Stimulated activated naive B cell treated with anti-CD40 and anti-IgM and Interleukin-4, amounts not matched to agents 10 μg/mL and 1 μg/mL and 100 μg/mL, for 72 hours (primary cell): Measurements from ENCODE around the gene BCAR3.
A peak's percentile ranks its signal among the peaks of the same experiment; 100 is the strongest.
"Not testable (repeated sequence)": the region's sequence is repeated elsewhere in the genome, so short reads cannot be mapped to it uniquely, and the experiment has no call there.

Experiments
- ATAC-seq, 2 donors: fragments of 150-1000 bp; cut with Tn5 transposase; replicated peaks; 2 replicates each; pipeline ENCODE4 v1.10.0; 2021; ENCODE audit warnings: moderate library complexity in 1 of 2
- DNase-seq: peaks from one replicate; pipeline ENCODE4 v3.0.0; 2021
- H3K27ac Mint-ChIP-seq: one replicate; pipeline ENCODE4 v1.8.0; 2022; ENCODE audit warnings: mild to moderate bottlenecking, mixed read lengths
- H3K27me3 Mint-ChIP-seq, 2 donors: one replicate each; pipeline ENCODE4 v1.8.0; 2022; ENCODE audit warnings: mixed read lengths in 2 of 2
- H3K36me3 Mint-ChIP-seq, 2 donors: one replicate each; pipeline ENCODE4 v1.8.0; 2022; ENCODE audit warnings: mixed read lengths in 2 of 2, mild to moderate bottlenecking in 1 of 2
- H3K4me1 Mint-ChIP-seq, 2 donors: one replicate each; pipeline ENCODE4 v1.8.0; 2022; ENCODE audit warnings: mixed read lengths in 2 of 2, mild to moderate bottlenecking in 1 of 2
- H3K4me3 Mint-ChIP-seq, 2 donors: one replicate each; pipeline ENCODE4 v1.8.0; 2022; ENCODE audit warnings: mild to moderate bottlenecking in 2 of 2, mixed read lengths in 2 of 2, moderate library complexity in 1 of 2
- H3K9me3 Mint-ChIP-seq, 2 donors: one replicate each; pipeline ENCODE4 v1.8.0; 2022; ENCODE audit warnings: mixed read lengths in 2 of 2, mild to moderate bottlenecking in 1 of 2

The BCAR3 gene

GRCh38 chr1:93573940-93574469, 107.6 kb downstream of the BCAR3 start:
- Mint-ChIP-seq H3K9me3 (no peaks in the 10 kb centered on the region), H3K4me1 (peaks cover 0 to 2% of the 10 kb centered on the region in 2 donors), H3K4me3 (no peak overlapping the region), H3K36me3 (peaks cover 65 to 87% of the 10 kb centered on the region in 2 donors), H3K27me3 (no peaks in the 10 kb centered on the region), H3K27ac (no peak overlapping the region)
- ATAC-seq (no peak), DNase-seq (no peak)

GRCh38 chr1:93571623-93572310, 109.9 kb downstream of the BCAR3 start:
- no peak for ATAC-seq
- H3K4me3 Mint-ChIP-seq: no peak overlapping the region
- DNase-seq: no peak
- H3K36me3 Mint-ChIP-seq: peaks cover 71 to 88% of the 10 kb centered on the region in 2 donors
- no peaks in the 10 kb centered on the region for H3K9me3 Mint-ChIP-seq
- no peaks in the 10 kb centered on the region for H3K27me3 Mint-ChIP-seq
- H3K27ac Mint-ChIP-seq: peak overlapping the region; percentile 42
- H3K4me1 Mint-ChIP-seq: peaks cover 0 to 2% of the 10 kb centered on the region in 2 donors

- DNase-seq (no peak), ATAC-seq (peak; percentile 29 to 64)
- Mint-ChIP-seq H3K36me3 (peaks cover 68 to 87% of the 10 kb centered on the region in 2 donors), H3K4me3 (no peak overlapping the region), H3K27ac (no peak overlapping the region), H3K9me3 (no peaks in the 10 kb centered on the region), H3K27me3 (no peaks in the 10 kb centered on the region), H3K4me1 (peaks cover 0 to 2% of the 10 kb centered on the region in 2 donors)
Observed at GRCh38 chr1:93569489-93569888, 112.1 kb downstream of the BCAR3 start.

- ATAC-seq (no peak), DNase-seq (no peak)
- no peaks in the 10 kb centered on the region for H3K27me3 Mint-ChIP-seq
- no peak overlapping the region for H3K4me3 Mint-ChIP-seq
- peaks cover 0 to 2% of the 10 kb centered on the region in 2 donors for H3K4me1 Mint-ChIP-seq
- H3K36me3 Mint-ChIP-seq: peaks cover 63 to 84% of the 10 kb centered on the region in 2 donors
- no peaks in the 10 kb centered on the region for H3K9me3 Mint-ChIP-seq
- no peak overlapping the region for H3K27ac Mint-ChIP-seq
Observed at GRCh38 chr1:93567255-93567918, 114.2 kb downstream of the BCAR3 start.

GRCh38 chr1:93566227-93566626, 115.4 kb downstream of the BCAR3 start:
- Mint-ChIP-seq H3K36me3 (peaks cover 56 to 83% of the 10 kb centered on the region in 2 donors), H3K4me1 (peaks cover 0 to 2% of the 10 kb centered on the region in 2 donors), H3K27me3 (no peaks in the 10 kb centered on the region), H3K4me3 (no peak overlapping the region), H3K9me3 (no peaks in the 10 kb centered on the region), H3K27ac (no peak overlapping the region)
- ATAC-seq: no peak
- no peak for DNase-seq

GRCh38 chr1:93565496-93566206, 116.0 kb downstream of the BCAR3 start:
- Mint-ChIP-seq H3K4me3 (no peak overlapping the region), H3K9me3 (no peaks in the 10 kb centered on the region), H3K4me1 (peaks cover 1% of the 10 kb centered on the region in 2 donors), H3K27me3 (no peaks in the 10 kb centered on the region), H3K27ac (no peak overlapping the region), H3K36me3 (peaks cover 54 to 81% of the 10 kb centered on the region in 2 donors)
- no peak for ATAC-seq
- no peak for DNase-seq

GRCh38 chr1:93559695-93560094, 121.9 kb downstream of the BCAR3 start:
- Mint-ChIP-seq H3K27me3 (no peaks in the 10 kb centered on the region), H3K27ac (no peak overlapping the region), H3K4me1 (peaks cover 15 to 37% of the 10 kb centered on the region in 2 donors), H3K4me3 (no peak overlapping the region), H3K9me3 (peaks cover 4 to 7% of the 10 kb centered on the region in 2 donors), H3K36me3 (peaks cover 46 to 68% of the 10 kb centered on the region in 2 donors)
- no peak for DNase-seq
- ATAC-seq: no peak

GRCh38 chr1:93559045-93559444, 122.6 kb downstream of the BCAR3 start:
- ATAC-seq (no peak), DNase-seq (no peak)
- no peak overlapping the region for H3K4me3 Mint-ChIP-seq
- H3K9me3 Mint-ChIP-seq: peaks cover 4 to 7% of the 10 kb centered on the region in 2 donors
- H3K27me3 Mint-ChIP-seq: no peaks in the 10 kb centered on the region
- H3K36me3 Mint-ChIP-seq: peaks cover 40 to 61% of the 10 kb centered on the region in 2 donors
- peak overlapping the region; percentile 1 for H3K27ac Mint-ChIP-seq
- H3K4me1 Mint-ChIP-seq: peaks cover 15 to 39% of the 10 kb centered on the region in 2 donors

- DNase-seq (no peak), ATAC-seq (no peak)
- peaks cover 15 to 39% of the 10 kb centered on the region in 2 donors for H3K4me1 Mint-ChIP-seq
- no peaks in the 10 kb centered on the region for H3K27me3 Mint-ChIP-seq
- peaks cover 40 to 57% of the 10 kb centered on the region in 2 donors for H3K36me3 Mint-ChIP-seq
- no peak overlapping the region for H3K27ac Mint-ChIP-seq
- peaks cover 4 to 7% of the 10 kb centered on the region in 2 donors for H3K9me3 Mint-ChIP-seq
- H3K4me3 Mint-ChIP-seq: no peak overlapping the region
Observed at GRCh38 chr1:93556291-93556690, 125.3 kb downstream of the BCAR3 start.

- no peaks in the 10 kb centered on the region for H3K27me3 Mint-ChIP-seq
- peaks cover 33 to 51% of the 10 kb centered on the region in 2 donors for H3K36me3 Mint-ChIP-seq
- peaks cover 15 to 33% of the 10 kb centered on the region in 2 donors for H3K4me1 Mint-ChIP-seq
- no peak overlapping the region for H3K4me3 Mint-ChIP-seq
- peak overlapping the region; percentile 10 for H3K27ac Mint-ChIP-seq
- peaks cover 4 to 7% of the 10 kb centered on the region in 2 donors for H3K9me3 Mint-ChIP-seq
- no peak for DNase-seq
- ATAC-seq: no peak
Observed at GRCh38 chr1:93554883-93555872, 126.5 kb downstream of the BCAR3 start.

- peaks cover 23 to 41% of the 10 kb centered on the region in 2 donors for H3K36me3 Mint-ChIP-seq
- ATAC-seq, H3K9me3 Mint-ChIP-seq, H3K27ac Mint-ChIP-seq, H3K4me3 Mint-ChIP-seq, DNase-seq, H3K27me3 Mint-ChIP-seq: not testable (repeated sequence)
- peaks cover 7 to 22% of the 10 kb centered on the region in 2 donors for H3K4me1 Mint-ChIP-seq
Observed at GRCh38 chr1:93553886-93554490, 127.6 kb downstream of the BCAR3 start.

- no peak for ATAC-seq
- H3K27ac Mint-ChIP-seq: no peak overlapping the region
Observed at GRCh38 chr1:93552741-93553455, 128.7 kb downstream of the BCAR3 start.

More at GRCh38 chr1:93552741-93553455, 128.7 kb downstream of the BCAR3 start:
- DNase-seq: no peak
- peaks cover 0 to 4% of the 10 kb centered on the region in 2 donors for H3K9me3 Mint-ChIP-seq
- H3K36me3 Mint-ChIP-seq: peaks cover 17 to 33% of the 10 kb centered on the region in 2 donors
- H3K27me3 Mint-ChIP-seq: no peaks in the 10 kb centered on the region
- H3K4me3 Mint-ChIP-seq: no peak overlapping the region
- peaks cover 4 to 11% of the 10 kb centered on the region in 2 donors for H3K4me1 Mint-ChIP-seq
